ENCODE data around the gene ZFAND6. TPM values are rescaled to one million over a fixed set of nuclear protein-coding genes. Genes with fewer than 3 reads are reported as not detected.

The ZFAND6 gene
- total RNA-seq, 1 donor from 2014 or later, result 73.1 TPM

DNA sequence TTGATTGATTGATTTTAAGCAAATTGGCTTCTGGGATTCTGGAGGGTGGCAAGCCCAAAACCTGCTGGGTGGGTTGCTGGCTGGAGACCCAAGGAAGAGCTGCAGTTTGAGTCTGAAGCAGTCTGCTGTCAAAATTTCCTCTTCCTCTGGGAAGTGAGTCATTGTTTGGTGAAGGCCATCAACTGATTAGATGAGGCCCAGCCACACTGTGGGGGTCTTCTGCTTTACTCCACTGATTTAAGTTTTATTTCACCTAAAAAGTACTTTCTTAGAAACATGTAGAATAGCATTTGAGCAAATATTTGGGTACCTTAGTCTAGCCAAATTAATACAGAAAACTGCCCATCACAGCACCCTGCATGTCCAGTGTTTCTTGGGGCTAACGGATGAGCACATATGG lies 127.1 kb downstream of the ZFAND6 start:
- Mint-ChIP-seq H3K4me1 (ENCODE audit: low read depth) (no peaks in the 10 kb centered on the region), H3K9me3 (ENCODE audit: low read depth) (no peaks in the 10 kb centered on the region), H3K4me3 (ENCODE audit: low read depth) (no peak overlapping the region), H3K27me3 (no peaks in the 10 kb centered on the region), H3K36me3 (ENCODE audit: insufficient read depth) (peaks cover 25% of the 10 kb centered on the region), H3K27ac (no peak overlapping the region)
- TF ChIP-seq, protein P1, sequence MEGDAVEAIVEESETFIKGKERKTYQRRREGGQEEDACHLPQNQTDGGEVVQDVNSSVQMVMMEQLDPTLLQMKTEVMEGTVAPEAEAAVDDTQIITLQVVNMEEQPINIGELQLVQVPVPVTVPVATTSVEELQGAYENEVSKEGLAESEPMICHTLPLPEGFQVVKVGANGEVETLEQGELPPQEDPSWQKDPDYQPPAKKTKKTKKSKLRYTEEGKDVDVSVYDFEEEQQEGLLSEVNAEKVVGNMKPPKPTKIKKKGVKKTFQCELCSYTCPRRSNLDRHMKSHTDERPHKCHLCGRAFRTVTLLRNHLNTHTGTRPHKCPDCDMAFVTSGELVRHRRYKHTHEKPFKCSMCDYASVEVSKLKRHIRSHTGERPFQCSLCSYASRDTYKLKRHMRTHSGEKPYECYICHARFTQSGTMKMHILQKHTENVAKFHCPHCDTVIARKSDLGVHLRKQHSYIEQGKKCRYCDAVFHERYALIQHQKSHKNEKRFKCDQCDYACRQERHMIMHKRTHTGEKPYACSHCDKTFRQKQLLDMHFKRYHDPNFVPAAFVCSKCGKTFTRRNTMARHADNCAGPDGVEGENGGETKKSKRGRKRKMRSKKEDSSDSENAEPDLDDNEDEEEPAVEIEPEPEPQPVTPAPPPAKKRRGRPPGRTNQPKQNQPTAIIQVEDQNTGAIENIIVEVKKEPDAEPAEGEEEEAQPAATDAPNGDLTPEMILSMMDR (IDR thresholded peaks at IDR 0.05; ENCODE audit: unreplicated experiment), result no peak
- no peak for DNase-seq (ENCODE audit: low spot score, unreplicated experiment)

Other genes with a start within 250 kb of the ZFAND6 start
- 33.3 and 33.6 TPM in 2 replicates for gene MTHFS, start 162.7 kb upstream of the ZFAND6 start, total RNA-seq
- gene BCL2A1, start 88.5 kb upstream of the ZFAND6 start, total RNA-seq, result not detected in 2 replicates
- gene FAH, start 93.3 kb downstream of the ZFAND6 start, total RNA-seq, result 18.2 and 18.4 TPM in 2 replicates
- gene CTXND1, start 192.5 kb downstream of the ZFAND6 start, total RNA-seq, result 1.1 TPM in 2 replicates